ENCODE data around the gene NLRP13.

Gene NLRP13

DNA sequence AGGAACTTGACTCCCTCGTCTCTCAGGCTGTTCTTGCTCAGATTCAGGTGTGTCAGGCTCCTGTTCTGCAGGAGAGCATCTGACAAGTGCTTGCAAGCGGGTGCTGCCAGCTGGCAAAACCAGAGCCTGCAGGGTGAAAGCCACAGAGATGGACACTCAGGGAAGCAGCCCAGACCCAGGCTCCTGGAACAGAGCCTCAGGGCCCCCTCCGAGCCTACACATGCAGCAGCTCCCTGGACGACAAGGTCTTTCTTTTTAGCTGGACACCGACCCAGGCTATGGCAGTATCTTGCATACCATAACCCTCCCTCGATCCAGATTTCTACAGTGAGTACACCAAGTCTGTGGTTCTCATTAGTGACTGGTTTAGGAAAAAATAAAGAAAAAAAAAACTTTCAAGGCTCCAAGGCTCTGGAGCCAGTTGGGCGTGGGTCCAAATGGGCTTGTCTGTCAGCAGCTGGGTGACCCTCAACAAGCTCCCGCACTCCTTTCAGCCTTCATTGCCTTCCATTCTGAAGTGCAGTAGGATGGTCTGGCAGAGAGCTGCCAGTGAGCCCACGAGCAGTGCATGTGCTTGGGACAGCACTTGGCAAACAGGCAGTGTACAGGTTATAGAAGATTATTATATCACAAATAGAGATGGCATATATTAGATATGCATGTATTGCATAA is 29.9 kb downstream of the NLRP13 start:
- no peak for DNase-seq

- DNase-seq = no peak
Observed at GRCh38 chr19:55901369-55902079, 30.6 kb downstream of the NLRP13 start.

DNA sequence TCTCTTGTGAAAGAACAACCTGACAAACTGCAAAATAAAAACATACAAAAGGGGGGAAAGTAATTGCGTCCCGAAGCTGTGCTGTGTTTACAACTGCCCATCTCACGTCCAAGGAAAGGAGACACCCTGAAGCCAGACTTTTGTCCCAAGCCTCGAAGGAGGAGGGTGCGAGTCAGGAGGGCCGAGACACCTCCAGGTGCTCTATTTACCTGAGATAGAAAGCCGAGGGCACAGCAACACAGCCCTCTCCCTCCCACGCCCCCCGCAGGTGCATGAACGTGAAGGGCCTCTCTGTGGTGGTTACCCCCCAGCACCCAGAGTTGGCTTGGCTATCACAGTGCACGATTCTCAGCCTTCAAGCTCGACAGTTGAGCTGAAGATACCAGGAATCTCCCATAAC is 33.2 kb downstream of the NLRP13 start:
- DNase-seq = no peak

GRCh38 chr19:55882626-55883025 is 49.5 kb downstream of the NLRP13 start:
- no peak for DNase-seq

- no peak for DNase-seq
Observed at GRCh38 chr19:55877211-55877610, 54.9 kb downstream of the NLRP13 start.

DNA sequence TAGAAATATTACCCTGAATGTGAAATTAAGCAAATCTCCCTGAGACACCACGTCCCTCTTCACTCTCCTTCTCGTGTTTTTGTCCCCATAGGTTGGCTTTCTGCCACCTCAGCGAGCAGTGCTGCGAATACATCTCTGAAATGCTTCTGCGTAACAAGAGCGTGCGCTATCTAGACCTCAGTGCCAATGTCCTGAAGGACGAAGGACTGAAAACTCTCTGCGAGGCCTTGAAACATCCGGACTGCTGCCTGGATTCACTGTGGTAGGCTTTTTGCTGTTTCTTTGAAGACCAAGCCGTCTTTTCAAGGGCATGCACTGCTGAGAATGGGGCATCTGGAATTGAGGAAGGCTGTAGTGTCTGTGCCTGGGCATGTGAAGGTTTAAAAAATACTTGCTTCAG is 61.4 kb downstream of the NLRP13 start:
- DNase-seq = no peak

DNA sequence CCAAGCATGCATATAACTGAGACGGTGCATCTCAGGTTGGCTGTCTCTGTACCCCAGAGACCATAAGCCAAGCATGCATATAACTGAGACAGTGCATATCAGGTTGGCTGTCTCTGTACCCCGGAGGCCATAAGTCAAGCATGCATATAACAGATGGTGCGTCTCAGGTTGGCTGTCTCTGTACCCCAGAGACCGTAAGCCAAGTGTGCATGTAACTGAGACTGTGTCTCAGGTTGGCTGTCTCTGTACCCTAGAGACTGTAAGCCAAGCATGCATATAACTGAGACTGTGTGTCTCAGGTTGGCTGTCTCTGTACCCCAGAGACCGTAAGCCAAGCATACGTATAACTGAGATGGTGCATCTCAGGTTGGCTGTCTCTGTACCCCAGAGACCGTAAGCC is 65.0 kb downstream of the NLRP13 start:
- DNase-seq = no peak

DNA sequence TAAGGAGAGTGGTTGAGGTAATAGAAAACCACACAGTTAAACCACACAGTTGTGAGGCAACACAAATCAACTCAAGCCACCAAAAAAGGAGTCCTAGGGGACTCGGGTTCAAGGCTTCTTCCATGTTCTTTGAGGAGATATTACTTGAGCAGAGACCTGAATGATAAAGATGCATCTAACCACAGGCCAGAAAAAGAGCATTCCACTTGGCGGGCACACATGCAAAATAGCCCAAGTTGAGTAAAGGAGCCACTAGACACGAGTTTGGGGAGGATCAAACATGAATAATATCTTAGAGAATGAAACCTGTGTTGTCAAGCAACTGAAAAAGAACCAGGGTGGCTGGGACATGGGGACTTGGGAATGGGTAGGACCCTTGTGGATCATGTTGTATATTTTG is 65.6 kb downstream of the NLRP13 start:
- no peak for DNase-seq

DNA sequence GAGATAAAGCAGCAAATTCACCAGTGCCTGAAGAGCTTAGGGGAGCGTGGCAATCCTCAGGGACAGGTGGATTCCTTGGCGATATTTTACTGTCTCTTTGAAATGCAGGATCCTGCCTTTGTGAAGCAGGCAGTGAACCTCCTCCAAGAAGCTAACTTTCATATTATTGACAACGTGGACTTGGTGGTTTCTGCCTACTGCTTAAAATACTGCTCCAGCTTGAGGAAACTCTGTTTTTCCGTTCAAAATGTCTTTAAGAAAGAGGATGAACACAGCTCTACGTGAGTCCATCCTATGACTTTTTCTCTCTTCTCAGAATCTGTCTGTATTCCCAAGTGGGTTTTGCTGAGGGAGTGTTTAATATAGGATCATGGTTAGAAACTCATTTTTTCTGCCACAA is 73.2 kb downstream of the NLRP13 start:
- DNase-seq = no peak

GRCh38 chr19:55858401-55858800 is 73.7 kb downstream of the NLRP13 start:
- no peak for DNase-seq

DNA sequence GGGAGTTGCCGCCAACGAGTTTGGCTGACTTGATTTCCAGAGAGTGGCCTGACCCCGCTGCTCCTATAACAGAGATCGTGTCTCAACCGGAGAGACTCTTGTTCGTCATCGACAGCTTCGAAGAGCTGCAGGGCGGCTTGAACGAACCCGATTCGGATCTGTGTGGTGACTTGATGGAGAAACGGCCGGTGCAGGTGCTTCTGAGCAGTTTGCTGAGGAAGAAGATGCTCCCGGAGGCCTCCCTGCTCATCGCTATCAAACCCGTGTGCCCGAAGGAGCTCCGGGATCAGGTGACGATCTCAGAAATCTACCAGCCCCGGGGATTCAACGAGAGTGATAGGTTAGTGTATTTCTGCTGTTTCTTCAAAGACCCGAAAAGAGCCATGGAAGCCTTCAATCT is 74.2 kb downstream of the NLRP13 start:
- DNase-seq = no peak

DNA sequence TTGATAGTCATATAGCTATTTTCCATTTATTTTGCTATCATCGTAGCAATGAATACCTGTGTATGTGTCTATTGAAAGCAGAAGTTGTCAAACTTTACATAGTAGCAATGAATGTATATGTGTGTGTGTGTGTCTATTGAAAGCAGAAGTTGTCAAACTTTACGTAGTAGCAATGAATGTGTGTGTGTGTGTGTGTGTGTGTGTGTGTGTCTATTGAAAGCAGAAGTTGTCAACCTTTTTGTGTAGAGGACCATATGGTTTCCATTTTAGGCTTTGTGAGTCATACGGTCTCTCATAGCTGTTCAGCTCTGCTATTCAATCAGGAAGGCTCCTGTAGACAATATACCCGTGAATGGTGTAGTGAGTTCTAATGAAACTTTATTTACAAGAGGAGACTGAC is 75.0 kb downstream of the NLRP13 start:
- DNase-seq = no peak

DNA sequence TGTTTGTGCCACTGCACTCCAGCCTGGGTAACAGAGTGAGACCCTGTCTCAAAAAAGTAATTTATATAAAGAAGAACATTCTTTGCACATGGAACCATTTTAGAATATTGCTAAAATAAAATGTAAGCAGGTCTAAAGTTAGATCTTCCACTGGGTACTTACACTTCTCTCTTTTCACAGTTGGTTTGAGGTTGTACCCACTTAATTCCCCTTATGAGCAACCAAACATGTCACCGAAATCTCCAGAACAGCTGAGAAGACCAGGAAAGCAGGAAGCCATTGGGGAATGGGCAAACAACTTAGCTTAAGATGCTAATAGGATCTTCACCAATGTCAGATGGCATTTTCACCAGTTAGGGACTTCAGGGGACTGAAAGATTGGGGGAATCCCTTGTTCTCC is 77.0 kb downstream of the NLRP13 start:
- no peak for DNase-seq
